ENCODE data around the gene ZNF561. TPM values are rescaled to one million over a fixed set of nuclear protein-coding genes. Genes with fewer than 3 reads are reported as not detected.

The ZNF561 gene
- total RNA-seq, 1 donor from 2014 or later = 54.2 TPM

DNA sequence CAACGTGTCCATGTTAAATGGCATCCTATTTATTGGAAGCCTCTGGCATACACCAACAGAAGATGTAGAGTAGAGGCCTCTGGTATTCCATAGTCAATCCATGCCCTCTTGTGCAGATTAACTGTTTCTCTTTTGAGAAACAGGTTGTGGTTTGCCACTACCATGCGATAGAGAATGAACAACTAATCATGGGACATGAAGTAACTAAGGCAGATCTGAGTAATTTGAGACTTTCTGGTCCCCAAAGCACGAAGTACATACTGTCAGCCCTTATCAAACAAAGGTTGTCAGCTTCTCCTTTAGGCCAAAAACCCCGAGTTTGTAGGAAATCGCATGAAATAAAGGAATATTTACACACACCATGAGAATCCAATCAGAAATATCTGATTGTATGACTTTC is 40.3 kb downstream of the ZNF561 start:
- no peak for DNase-seq (ENCODE audit: low spot score)

GRCh38 chr19:9570255-9570654 is 50.8 kb downstream of the ZNF561 start:
- DNase-seq (ENCODE audit: low spot score) = no peak

- no peak for DNase-seq (ENCODE audit: low spot score)
These were observed 54.3 kb downstream of the ZNF561 start for GRCh38 chr19:9566729-9567128.

DNA sequence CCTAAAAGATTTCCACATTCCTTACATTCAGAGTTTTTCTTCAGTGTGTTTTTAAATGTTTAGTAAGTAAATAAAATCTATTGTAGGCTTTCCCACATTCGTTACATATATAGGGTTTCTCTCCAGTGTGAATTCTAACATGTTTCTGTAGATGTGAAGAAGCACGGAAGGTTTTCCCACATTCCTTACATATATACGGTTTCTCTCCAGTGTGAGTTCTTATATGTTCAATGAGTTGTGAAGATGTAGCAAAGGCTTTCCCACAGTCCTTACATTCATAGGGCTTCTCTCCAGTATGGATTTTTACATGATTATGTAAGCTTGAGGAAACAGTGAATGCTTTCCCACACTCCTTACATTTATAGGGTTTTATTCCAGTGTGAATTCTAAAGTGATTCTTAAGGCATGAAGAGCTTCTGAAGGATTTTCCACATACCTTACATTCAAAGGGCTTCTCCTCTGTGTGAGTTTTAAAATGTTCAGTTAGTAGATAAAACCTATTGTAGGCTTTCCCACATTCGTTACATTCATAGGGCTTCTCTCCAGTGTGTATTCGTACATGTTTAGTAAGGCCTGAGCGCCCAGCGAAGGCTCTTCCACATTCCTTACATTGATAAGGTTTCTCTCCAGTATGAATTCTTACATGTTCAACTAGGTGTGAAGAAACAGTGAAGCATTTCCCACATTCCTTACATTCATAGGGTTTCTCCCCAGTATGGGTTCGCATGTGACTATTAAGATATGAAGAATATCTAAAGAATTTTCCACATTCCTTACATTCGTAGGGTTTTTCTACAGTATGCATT is 54.9 kb downstream of the ZNF561 start:
- DNase-seq (ENCODE audit: low spot score) = no peak

Other genes with a start within 250 kb of the ZNF561 start
- gene ZNF266, start 185.7 kb downstream of the ZNF561 start, total RNA-seq = 23.0 TPM
- not detected for gene ZNF560, start 122.6 kb downstream of the ZNF561 start, total RNA-seq
- 24.7 TPM for gene ZNF426, start 82.6 kb downstream of the ZNF561 start, total RNA-seq
- gene ZNF121, start 36.7 kb downstream of the ZNF561 start, total RNA-seq = 24.3 TPM
- 34.5 TPM for gene ZNF562, start 53.9 kb upstream of the ZNF561 start, total RNA-seq
- 25.0 TPM for gene ZNF846, start 147.5 kb upstream of the ZNF561 start, total RNA-seq
- 31.9 TPM for gene FBXL12, start 197.8 kb upstream of the ZNF561 start, total RNA-seq
- 283 TPM for gene UBL5, start 206.7 kb upstream of the ZNF561 start, total RNA-seq
- gene PIN1, start 214.1 kb upstream of the ZNF561 start, total RNA-seq = 90.8 TPM

All from mucosa of gallbladder (tissue), 1 donor.